ENCODE results near the gene NUAK1.

The NUAK1 gene

DNA sequence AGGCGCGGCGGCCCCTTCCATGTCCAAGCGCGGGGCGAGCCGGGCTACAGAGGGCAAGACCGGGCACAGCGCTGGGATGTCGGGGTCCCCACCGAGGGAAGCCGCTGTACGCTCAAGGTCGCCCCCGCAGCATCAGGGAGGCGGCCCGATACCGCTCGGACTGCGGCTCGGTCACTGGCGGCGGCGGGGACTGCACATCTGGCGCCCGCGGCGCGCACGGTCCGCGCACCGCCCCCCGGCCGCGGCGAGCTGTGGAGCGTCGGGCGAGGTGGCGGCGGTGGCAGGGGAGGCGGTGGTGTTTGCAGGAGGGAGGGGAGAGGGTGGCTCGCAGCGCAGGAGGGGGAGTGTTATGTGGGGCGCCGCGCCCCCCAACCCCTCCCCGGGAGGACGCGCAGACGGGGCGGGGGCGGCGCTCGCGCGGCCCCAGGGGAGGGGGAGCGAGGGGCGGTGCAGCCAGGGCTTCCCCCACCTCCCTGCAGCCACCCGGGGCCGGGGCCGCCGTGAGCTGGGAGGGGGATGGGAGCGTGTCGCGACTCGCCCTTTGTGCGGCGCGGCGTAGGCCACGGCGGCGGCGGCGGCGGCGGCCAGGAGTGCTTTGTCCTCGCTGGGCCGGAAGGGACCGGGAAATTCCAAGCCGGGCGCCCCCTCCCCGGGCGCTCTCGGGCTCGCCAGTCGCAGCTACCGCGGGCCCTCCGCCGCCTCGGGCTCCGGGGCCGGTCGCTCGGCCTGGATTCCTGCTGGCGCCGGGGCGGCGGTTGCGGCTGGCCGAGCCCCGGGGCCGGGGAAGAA is at the start of gene NUAK1:
Gene NUAK1 (minus strand): TSS at position 322 of the 789 bp plus-strand sequence. CDS start 301 bp downstream, at position 21.
- DNase-seq (ENCODE audit: low read depth), result peak; percentile 30

DNA sequence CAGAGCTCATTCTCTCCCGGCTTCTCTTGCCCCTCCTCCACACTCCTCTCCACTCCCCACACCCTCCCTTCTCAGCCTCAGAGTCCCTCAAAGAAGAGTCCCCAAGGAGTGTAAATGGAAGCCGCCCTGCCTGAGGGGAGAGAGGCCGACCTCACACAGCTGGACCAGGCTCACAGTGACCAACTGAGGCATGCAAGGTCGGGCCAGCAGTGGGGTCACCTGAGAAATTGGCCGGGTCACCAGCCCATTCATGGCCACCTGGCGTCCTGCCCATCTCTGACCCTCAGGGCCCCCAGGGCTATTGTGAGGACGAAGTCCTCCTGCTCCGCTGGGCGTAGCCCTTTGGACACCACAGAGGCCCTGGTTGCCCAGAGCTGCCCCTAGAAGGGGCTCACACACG is 49.5 kb upstream of the NUAK1 start:
- DNase-seq (ENCODE audit: low read depth), result no peak

DNA sequence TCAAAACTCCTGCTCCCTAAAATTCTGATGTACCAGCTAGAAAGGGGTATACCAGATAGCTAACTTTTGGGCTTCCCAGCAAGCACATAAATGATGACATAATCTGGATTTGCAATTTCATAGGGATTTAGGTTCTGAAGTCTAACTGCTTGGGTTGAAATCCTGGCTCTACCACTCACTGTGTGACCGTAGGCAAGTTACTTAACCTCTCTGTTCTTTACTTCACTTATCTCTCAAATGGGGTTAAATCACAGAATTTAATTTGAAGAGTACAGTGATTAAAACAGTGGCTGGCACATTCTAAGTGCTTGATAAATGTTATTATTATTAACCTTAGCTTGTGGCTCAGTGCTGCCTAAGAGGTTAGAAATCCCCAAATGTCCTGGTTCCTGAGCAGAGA is 49.1 kb upstream of the NUAK1 start:
- no peak for DNase-seq (ENCODE audit: low read depth)

DNA sequence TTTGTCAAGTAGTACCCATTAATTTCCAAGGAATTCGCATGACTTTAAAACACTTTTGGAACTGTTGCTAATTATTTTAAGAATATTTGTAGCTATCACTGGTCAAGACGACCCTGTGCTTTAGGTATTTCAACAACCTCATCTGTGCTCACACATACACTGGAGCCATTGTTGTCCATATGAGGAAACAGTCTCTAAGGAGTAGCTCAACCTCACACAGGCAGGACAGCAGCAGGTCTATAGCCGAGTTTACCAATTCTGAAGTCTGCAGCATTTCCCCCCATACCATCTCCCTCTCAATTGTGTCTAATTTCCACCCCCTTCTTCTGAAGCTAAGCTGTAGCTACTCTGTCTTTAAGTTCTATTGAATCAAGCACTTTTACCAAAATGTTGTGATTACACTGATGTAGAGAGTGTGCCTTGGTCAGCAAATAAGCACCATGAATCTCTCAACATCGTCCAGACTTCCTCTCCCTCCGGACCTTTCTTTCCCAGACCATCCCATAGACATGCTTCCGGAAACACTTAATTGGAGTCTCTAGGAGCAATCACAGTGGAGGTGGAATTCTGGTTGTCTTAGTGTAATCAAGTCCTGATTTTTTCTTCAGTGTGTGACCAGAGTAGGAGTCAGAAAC is 48.5 kb upstream of the NUAK1 start:
- no peak for DNase-seq (ENCODE audit: low read depth)

DNA sequence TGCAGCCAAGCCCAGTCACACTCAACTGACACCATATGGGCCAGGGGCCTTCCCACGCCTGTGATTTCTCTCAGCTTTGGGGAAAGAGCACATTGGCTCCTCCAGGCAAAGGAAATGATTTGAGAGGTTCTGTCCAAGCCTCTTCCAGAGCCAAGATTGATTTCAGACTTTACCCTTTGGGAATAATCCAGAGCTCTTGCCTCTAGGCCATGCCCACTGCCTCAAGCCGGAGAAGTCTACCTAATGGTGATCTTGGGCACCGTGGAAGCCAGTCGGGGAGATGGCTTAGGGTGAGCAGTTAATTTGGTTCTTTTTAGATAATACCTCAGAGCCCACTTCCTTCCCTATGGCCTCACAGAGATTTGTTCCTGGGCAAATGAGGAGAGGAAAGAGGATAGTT is 45.0 kb upstream of the NUAK1 start:
- DNase-seq (ENCODE audit: low read depth), result no peak

DNA sequence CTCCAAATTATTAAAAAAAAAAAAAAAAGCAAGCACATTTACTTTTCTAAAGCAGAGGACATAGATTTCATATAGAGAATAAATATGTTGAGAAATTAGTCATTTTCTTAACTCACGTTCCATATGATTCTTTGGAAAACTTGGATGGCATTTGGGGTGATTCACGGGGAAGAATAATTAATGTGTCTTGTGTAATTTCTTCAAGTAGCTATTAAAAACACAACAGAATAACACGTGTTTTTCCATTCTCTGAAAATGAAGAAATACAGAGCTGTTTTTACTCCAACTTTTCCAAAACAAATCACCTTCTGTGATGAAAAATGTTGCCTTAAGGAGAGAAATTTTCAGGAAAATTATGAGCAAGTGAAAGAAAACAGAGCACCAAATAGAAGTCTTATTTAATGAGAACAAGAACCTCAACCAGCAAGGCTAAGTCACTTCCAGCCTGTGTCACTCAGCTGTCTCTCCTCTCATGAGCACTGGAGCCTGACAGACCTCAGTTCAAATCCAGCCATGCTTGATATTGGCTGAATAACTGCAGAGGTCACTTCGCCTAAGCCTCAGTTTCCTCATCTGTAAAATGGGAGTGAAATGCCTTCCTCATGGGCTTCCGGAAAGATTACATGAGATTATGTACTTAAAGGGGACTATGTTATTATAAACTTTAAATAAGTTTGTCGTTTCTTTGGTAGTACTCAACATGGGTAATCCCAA is 42.8 kb upstream of the NUAK1 start:
- DNase-seq (ENCODE audit: low read depth), result peak; percentile 38

DNA sequence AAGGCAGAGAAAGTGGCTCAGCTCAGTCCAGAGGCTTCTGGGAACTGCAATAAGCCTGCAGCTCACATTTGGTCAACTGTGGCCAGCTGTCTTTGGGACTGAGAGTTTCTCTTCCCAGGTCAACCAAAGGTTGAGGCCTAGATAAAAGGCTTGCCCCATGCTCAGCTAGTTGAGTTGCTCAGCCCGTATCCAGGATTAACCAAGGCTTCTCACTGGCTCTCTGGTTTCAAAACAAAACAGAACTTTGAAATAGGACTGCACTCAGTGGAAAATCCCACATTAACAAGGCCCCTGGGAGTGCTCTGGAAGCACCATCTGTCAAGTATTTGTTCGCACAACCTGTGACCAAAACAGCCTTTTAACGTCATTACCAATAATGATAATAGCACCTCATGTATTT is 40.3 kb upstream of the NUAK1 start:
- peak; percentile 14 for DNase-seq (ENCODE audit: low read depth)

DNA sequence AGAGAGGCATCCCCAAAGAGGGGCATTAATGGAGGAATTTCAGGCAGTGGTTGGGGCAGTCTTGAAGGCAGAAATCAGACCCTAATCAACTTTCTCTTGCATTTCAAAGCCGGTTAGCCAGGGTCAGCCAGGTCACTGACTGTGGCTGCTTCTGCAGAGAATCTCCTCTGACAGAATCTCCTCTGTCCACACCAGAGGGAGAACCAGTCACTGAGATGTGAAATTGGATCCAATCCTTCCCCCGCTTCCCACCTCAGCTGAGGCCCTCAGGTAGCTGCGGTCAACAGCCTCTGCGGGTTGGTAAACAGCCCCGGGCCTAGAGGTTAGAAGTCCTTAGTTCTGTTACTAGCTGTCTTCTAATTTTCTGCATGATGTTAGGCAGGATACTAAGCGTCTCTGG is 39.8 kb upstream of the NUAK1 start:
- DNase-seq (ENCODE audit: low read depth), result no peak

DNA sequence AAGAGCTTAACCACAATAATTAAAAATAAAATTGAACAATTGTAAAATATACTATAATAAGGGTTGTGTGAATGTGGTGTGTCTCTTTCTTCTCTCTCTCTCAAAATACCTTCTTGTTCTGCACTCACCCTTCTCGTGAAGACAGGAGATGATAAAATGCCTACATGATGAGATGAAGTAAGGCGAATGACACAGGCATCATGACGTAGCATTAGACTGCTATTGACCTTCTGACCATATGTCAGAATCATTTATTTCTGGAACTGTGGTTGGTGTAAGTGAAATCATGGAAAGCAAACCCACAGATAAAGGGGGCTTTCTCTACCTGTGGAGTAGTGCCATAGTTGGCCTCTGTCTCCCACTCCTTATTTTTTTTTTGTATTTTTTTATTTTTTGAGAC is 37.8 kb upstream of the NUAK1 start:
- no peak for DNase-seq (ENCODE audit: low read depth)

DNA sequence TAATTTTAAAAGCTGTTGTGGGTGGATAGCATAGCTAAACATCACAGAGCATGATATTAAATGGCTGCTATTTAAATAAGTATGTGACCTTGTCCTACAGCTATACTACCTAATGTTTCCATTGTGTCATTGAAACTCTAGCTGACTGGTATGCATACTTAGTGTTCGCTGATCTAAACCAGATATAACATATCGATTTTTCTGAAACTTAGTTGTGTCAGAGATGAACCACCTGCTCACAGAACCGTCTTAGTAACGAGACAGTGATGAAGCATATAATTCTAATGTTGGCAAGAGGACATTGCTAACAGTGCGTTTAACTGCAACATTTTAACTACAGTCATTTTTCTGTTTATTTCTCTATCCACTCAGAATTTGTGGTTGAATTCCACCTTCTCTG is 36.1 kb upstream of the NUAK1 start:
- DNase-seq (ENCODE audit: low read depth), result no peak

DNA sequence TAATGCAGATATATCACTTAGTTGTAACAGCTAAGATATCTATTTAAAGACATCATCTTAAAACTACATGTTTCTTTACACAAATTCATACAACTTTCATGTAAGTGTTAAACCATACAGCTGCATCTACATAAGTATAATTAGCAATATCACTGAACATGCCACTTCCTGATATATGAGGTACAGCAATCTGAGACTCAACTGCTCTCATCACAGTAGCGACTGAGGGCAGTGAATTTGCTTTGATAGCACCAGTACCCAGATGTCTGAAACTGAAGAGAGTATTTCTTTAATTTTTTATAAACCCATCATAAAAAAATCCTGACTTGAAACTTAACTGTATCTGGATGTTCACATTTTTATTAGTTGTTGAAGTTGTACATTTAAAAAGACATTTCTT is 34.7 kb upstream of the NUAK1 start:
- no peak for DNase-seq (ENCODE audit: low read depth)

DNA sequence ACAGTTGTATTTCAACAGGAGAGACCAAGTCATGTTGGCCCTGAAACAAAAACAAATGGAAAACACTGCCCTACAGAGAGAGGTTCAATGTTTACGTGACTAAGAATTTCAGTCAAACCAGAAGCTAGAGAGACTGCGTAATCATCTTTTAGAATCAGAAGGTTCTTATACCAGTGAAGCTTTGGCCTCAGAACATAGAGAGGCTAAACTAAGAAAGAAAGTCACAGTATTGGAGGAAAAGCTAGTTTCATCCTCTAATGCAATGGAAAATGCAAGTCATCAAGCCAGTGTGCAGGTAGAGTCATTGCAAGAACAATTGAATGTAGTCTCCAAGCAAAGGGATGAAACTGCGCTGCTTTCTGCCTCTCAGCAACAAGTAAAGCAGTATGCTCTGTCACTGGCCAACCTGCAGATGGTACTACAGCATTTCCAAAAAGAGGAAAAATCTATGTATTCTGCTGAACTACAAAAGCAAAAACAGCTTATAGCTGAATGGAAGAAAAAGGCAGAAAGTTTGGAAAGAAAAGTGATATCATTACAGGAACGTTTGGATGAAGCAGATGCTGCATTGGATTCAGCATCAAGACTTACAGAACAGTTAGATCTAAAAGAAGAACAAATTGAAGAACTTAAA is 32.5 kb upstream of the NUAK1 start:
- peak; percentile 13 for DNase-seq (ENCODE audit: low read depth)

DNA sequence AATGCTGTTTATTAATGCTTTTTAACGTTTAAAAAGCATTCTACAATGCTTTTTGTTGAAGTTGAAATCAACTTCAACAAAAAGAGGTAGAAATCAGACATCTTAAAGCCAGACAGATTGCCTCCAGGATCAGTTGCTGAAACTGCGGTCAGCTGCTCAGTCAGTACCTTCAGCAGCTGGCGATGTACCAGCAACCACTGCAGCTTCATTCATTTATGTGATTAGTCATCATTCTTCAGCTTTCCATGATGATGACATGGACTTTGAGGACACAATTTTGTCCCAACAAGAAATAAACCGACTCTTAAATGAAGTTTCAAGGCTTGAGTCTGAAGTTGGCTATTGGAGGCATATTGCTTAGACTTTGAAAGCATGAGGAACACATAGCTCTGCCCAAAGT is 31.5 kb upstream of the NUAK1 start:
- DNase-seq (ENCODE audit: low read depth), result peak; percentile 43

DNA sequence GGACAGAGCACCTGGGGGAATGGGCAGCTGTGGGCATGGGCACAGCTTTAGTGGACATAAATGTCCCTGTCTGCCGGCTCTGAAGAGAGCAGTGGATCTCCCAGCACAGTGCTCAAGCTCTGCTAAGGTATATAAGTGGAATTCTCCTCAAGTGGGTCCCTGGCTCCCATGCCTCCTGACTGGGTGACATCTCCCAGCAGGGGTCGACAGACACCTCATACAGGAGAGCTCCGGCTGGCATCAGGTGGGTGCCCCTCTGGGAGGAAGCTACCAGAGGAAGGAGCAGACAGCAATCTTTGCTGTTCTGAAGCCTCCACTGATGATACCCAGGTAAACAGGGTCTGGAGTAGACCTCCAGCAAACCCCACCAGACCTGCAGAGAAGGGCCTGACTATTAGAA is 25.0 kb upstream of the NUAK1 start:
- DNase-seq (ENCODE audit: low read depth), result no peak

DNA sequence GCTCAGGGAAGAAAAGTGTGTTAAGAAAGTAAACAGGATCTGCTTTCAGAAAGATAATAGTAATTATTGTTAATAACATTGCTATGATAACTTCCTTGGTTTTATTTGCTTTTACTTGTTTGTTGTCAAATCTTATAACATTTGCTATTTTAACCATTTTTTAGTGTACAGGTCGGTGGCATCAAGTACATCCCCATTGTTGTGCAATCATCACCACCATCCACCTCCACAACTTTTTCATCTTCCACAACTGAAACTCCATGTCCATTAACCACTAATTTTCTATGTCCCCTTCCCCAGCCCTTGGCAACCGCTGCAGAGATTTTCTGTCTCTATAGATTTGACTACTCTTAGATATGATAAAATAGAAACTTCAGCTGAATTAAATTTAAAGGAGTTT is 22.7 kb upstream of the NUAK1 start:
- no peak for DNase-seq (ENCODE audit: low read depth)

DNA sequence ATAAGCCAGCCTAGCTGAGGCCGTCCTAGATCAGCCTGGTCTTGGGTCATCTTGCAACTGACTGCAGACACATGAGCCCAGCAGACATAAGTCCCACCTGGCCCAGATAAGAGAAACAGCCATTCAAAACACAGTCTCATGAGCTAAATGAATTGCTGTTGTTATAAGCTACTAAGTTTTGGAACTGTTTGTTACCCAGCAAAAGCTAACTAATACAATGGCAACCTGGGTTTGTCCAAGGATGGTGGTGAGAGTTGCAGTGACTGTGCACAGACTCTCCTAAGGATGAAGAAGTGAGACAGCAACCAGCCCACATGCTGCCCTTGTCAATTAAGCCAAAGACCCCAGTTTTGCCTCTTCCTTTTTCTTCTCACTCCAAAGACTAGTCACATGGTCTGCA is 22.2 kb upstream of the NUAK1 start:
- no peak for DNase-seq (ENCODE audit: low read depth)

DNA sequence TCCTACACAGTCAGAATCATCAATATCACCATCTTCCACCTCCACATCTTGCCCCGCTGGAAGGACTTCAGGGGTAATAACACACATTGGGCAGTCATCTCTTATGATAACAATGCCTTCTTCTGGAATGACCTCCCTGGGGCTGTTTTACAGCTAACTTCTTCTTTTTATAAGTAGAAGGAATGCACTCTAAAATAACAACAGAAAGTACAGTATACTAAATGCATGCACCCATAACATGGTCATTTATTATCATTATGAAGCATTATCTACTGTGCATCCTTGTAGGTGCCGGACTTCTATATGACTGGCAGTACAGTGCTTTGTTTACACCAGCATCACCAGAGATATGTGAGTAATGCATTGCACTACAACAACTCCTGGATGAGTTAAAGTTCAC is 19.0 kb upstream of the NUAK1 start:
- DNase-seq (ENCODE audit: low read depth), result no peak

DNA sequence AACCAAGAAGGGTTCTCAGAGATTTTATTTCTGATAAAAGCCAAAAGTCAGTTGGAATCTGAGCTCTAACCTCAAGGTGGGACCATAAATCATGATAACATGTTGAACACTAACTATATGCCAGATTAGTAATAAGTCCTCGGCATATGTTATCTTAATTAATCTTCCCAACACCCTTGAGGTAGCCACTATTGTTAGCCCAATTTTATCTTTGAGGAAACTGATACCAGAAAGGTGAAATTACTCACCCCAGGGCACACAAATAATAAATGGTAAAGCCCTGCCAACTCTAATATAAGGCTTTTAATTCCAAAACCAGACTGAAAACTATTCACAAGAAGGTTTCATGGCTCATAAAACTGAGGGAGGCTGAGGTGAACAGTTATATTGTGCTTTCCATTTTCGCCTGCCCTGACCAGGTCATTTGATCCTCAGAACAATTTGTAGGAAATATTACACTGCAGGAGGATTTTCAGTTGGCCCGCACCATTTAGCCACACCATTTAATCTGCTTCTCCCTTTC is 16.1 kb upstream of the NUAK1 start:
- DNase-seq (ENCODE audit: low read depth), result no peak

DNA sequence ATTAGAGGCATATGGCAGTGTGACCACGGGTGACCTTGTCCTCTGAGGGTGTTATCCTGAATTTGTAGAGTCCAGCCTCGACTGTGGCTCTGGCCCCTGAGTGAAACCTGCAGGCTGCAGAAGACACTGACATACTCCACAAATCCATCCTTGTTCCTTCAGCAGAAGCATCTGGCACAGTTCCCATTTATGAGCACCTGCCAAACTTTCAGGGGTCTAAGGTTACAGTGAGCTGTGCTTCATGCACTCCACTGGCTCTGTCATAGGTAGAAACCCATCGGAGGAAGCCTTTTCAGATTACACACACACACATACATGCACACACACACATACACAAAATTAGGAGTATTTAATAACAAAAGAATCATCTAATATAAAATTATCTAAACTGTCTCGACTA is 13.6 kb upstream of the NUAK1 start:
- DNase-seq (ENCODE audit: low read depth), result no peak

DNA sequence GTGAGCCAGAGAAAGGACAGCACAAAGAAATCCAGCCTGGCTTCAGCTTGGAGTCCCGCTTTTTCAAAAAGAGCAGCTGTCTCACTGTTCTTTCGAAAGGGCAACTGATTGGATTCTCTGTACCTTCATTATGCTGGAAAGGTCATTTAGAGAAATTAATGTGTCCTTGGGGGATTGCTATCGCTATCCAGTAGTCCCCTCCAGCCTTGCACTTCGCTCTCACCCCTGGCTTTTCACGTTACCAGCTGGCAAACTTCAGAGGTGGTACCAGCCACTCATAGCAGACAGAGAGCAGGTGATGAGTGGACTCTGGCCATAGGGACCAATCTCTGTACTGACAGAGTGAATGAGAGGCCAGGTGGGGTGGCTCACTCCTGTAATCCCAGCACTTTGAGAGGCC is 11.8 kb upstream of the NUAK1 start:
- DNase-seq (ENCODE audit: low read depth), result no peak

DNA sequence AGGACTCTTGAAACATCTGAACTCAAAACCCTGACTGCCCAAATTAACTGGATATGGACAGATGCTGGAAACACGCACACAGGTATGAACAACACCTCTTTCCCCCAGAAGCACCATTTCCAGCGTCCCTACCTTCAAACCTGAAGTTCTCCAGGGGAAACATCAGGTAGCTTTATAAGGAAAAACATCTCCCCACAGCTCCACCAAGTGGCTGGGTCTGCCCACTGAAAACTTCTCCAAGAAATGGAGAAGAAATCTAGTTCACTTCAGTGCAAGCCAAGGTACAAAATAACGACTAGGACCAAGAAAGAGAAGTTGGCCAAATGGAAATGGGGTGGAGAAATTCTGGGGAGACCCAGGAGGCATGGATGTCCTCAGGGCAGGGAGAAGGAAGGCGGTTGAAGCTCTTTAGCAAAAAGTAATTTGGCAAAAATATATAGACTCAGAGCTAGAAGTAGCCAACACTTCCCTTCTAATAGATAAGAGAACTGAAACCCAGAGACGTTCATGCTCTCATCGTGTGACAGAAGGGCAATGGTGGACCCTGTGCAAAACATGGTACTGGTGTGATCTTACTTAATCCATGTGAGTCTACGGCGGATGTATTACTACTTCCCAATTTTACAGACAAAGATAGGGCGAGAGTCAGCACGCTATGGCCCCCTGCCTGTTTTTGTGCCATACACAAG is 10.5 kb upstream of the NUAK1 start:
- no peak for DNase-seq (ENCODE audit: low read depth)

DNA sequence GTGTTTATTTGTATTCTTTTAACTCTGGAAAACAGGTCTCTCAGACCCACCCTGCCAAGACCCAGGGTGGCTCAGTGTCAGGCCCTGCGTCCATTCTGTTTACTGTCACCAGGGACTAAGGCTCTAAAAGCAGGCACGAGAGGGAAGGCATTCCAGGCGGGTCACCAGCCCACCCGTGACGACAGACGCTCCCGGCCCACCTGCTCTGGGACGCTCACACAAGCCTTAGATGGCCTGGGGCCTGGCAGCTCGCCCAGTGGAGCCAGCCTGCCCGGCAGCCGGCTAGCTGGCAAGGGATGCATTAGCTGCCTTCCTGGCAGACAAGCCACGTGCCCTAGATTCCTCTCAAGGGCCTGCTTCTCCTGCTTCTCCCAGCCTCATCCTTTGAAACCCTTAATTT is 9.2 kb upstream of the NUAK1 start:
- DNase-seq (ENCODE audit: low read depth), result no peak

All from fibroblast of gingiva (primary cell).